Naive B cell (primary cell): ENCODE results near the gene FYN. TPM values are rescaled to one million over a fixed set of nuclear protein-coding genes. Genes with fewer than 3 reads are reported as not detected.

Experiments
- ATAC-seq, 2 donors: fragments of 150-1000 bp; cut with Tn5 transposase; 2 replicates each; pipeline ENCODE4 v1.10.0; 2021; ENCODE audit warnings: low read depth in 2 of 2, mild to moderate bottlenecking in 2 of 2, moderate library complexity in 2 of 2
- DNase-seq: peaks from one replicate; pipeline ENCODE4 v3.0.0; 2022
- H3K27ac Mint-ChIP-seq, 6 donors: one replicate each; pipeline ENCODE4 v1.8.0; 2020 to 2022; ENCODE audit warnings: mild to moderate bottlenecking in 6 of 6, mixed read lengths in 6 of 6, moderate library complexity in 5 of 6, inconsistent platforms in 2 of 6
- H3K27me3 Mint-ChIP-seq, 3 donors: one replicate each; pipeline ENCODE4 v1.8.0; 2021 to 2022; ENCODE audit warnings: mixed read lengths in 3 of 3, mild to moderate bottlenecking in 1 of 3
- H3K36me3 Mint-ChIP-seq, 2 donors: one replicate each; pipeline ENCODE4 v1.8.0; 2020 to 2022; ENCODE audit warnings: mixed read lengths in 2 of 2, inconsistent platforms in 1 of 2, mild to moderate bottlenecking in 1 of 2
- H3K4me1 Mint-ChIP-seq, 3 donors: one replicate each; pipeline ENCODE4 v1.8.0; 2020 to 2022; ENCODE audit warnings: mixed read lengths in 3 of 3, inconsistent platforms in 1 of 3, mild to moderate bottlenecking in 1 of 3, moderate library complexity in 1 of 3
- H3K4me3 Mint-ChIP-seq, 8 donors: one replicate each; pipeline ENCODE4 v1.8.0; 2020 to 2022; ENCODE audit warnings: mild to moderate bottlenecking in 8 of 8, mixed read lengths in 8 of 8, moderate library complexity in 8 of 8, inconsistent platforms in 2 of 8
- H3K9me3 Mint-ChIP-seq, 7 donors: one replicate each; pipeline ENCODE4 v1.8.0; 2020 to 2022; ENCODE audit warnings: mixed read lengths in 7 of 7, mild to moderate bottlenecking in 5 of 7, inconsistent platforms in 2 of 7, moderate library complexity in 1 of 7
- polyA plus RNA-seq, 6 donors: library from polyadenylated mRNA; unstranded; fragments of 300-500 nt; fragmentation: Illumina TruSeq; gene quantifications; one replicate each; pipeline ENCODE4 v1.2.3, GENCODE V29; 2021; ENCODE audit warnings: low read depth in 6 of 6

Gene FYN
- polyA plus RNA-seq, 6 donors from 2014 or later, result 53.1 to 94.5 (median 78.7) TPM

DNA sequence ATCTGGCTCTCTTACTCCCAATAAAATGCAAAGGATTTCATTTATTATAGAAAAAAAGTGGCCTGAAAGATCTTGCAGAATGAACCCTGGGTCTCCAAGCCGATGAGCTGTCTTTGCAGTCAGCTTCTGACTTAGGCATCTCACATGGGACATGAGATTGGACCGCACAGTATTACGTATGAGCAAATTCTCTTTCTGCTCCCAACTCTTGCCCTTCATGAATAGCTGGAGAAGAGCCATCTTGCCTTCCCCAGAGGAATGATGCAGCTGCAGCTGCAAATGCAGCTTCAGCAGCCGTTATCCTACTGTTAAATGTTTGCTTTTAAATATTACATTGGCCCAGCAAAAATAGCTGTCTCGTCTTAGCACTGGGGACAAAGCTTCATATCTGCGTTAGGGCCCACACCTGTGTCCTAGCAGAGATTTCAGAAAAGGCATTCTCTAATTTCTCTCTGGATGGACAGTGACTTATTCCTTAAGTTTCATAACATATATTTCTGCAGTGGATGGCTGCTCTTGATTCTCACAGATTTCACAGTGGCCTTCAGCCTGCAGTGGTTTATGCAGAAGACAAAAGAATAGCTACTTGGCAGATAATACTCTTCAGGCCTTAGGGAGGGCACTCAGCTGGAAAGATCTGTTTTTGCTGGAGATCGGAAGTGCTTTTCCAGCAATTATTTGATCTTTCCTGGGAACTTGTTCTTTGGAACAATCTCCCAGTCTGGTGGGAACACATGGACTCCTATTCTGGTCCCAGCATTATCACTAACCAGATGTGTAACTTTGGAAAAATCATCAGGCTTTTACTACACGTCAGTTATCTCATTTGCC, 129.2 kb downstream of the FYN start:
- Mint-ChIP-seq H3K27ac (no peak overlapping the region), H3K9me3 (no peaks in the 10 kb centered on the region), H3K4me1 (peaks cover 52 to 68% (median 56%) of the 10 kb centered on the region in 3 donors), H3K4me3 (no peak overlapping the region), H3K27me3 (no peaks in the 10 kb centered on the region), H3K36me3 (no peaks in the 10 kb centered on the region)
- no peak for DNase-seq
- no peak for ATAC-seq

DNA sequence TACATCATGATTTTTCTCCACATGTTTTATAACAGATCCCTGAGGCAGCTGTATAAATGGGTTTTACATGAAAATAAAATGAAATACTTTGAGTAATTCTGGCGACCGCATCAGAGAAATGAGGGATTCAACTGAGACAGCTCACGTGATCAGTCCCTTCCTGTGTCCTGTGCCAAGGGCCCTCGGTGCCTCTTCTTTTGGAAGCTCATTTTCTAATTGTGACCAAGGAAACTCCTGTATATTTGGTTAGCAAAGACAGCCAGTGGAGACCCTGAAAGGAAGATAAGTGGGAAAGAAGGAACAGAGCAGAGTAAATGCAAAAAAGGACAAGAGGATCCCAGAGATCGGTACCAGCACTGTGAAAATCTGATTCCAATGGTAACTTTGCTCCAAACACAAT, 129.9 kb downstream of the FYN start:
- Mint-ChIP-seq H3K4me1 (peaks cover 52 to 68% (median 56%) of the 10 kb centered on the region in 3 donors), H3K4me3 (no peak overlapping the region), H3K9me3 (no peaks in the 10 kb centered on the region), H3K27me3 (no peaks in the 10 kb centered on the region), H3K36me3 (no peaks in the 10 kb centered on the region), H3K27ac (peak overlapping the region in 1 of 6 donors; percentile 27)
- ATAC-seq (no peak), DNase-seq (no peak)

DNA sequence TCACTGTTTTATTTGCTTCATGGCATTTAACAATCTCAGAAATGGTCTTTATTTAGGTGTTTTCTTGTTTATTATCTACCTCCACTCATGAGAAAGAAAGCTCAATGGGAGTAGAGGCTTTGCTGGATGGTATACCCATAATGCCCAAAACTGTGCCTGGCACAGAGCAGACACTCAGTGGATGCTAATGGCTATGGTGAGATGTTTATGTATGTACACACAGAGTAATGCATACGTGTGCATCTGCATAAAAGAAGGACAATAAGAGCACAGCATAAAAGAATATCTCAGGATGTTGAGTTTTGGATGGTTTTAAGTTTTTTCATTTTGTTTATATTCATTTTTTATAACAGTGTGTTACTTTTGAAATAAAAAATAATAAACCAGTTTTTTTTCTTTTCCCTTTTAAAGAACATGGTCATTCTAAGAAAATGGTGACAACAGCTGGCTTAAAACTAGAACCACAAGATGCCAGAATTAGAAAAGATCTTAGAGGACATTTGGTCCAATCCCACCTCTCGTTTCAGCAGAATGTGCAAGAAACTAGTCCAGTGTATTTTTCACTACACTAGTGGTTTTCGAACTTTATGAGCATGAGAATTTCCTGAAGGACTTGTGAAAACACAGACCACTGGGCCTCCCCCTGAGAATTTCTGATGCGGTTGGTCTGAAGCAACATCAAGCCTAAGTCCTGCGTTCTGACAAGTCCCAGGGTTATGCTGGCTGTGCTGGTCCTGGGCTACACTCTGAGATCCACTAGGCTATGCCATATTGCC, 131.9 kb downstream of the FYN start:
- Mint-ChIP-seq H3K4me3 (peak overlapping the region in 1 of 8 donors; percentile 21), H3K36me3 (no peaks in the 10 kb centered on the region), H3K27ac (peak overlapping the region in 3 of 6 donors; percentile 12 to 85 (median 28)), H3K9me3 (no peaks in the 10 kb centered on the region), H3K27me3 (no peaks in the 10 kb centered on the region), H3K4me1 (peaks cover 33 to 58% (median 45%) of the 10 kb centered on the region in 3 donors)
- ATAC-seq, result no peak
- DNase-seq, result no peak

DNA sequence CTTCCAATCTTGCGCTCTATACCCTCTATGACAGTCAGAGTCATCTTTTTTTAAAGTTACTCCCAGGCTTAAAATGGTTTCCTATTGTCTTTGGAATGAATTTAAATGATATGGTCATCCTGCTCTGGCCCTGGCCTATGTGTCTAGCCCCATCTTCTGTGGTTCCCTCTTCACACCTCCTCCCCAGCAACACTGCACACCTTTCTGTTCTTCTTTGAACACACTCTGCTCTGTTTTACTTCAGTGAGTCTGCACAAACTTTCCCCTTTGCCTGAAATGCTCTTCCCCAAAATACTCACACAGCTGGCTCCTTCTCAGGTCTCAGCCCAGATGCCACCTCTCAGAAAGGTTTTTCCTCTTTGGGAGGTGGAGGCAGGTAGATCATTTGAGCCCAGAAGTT, 132.7 kb downstream of the FYN start:
- DNase-seq, result no peak
- Mint-ChIP-seq H3K36me3 (no peaks in the 10 kb centered on the region), H3K27ac (peak overlapping the region in 5 of 6 donors; percentile 1 to 85 (median 66)), H3K4me1 (peaks cover 34 to 60% (median 49%) of the 10 kb centered on the region in 3 donors), H3K4me3 (peak overlapping the region in 6 of 8 donors; percentile 8 to 78 (median 32)), H3K27me3 (no peaks in the 10 kb centered on the region), H3K9me3 (no peaks in the 10 kb centered on the region)
- ATAC-seq, result no peak

DNA sequence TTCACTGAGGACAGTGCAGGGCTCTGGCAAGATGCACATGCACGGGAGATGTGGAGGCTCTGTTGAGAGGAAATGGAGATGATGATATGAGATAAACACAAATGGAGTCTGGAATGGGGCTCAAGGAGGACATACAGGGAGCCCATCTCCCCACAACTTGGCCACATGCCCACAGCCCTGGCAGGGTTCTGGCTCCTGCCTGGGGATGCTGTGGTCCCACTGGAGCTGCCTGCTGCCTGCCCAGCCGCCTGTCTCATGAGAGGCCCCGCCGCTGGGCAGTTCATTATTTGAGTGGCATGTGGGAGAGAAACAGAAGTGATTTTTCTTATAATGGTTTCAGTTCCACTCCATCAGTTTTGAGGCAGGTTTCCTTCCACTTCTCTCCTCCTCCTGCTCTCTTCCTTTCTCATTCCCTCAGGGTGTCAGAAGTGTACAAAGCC, 134.0 kb downstream of the FYN start:
- H3K4me3 Mint-ChIP-seq, result peak overlapping the region in 7 of 8 donors; percentile 42 to 86 (median 74)
- H3K27ac Mint-ChIP-seq, result peak overlapping the region in 5 of 6 donors; percentile 10 to 55 (median 48)
- no peak for DNase-seq
- H3K9me3 Mint-ChIP-seq, result no peaks in the 10 kb centered on the region
- peaks cover 41 to 66% (median 55%) of the 10 kb centered on the region in 3 donors for H3K4me1 Mint-ChIP-seq
- ATAC-seq, result peak; percentile 49 to 64
- H3K27me3 Mint-ChIP-seq, result no peaks in the 10 kb centered on the region
- no peaks in the 10 kb centered on the region for H3K36me3 Mint-ChIP-seq

DNA sequence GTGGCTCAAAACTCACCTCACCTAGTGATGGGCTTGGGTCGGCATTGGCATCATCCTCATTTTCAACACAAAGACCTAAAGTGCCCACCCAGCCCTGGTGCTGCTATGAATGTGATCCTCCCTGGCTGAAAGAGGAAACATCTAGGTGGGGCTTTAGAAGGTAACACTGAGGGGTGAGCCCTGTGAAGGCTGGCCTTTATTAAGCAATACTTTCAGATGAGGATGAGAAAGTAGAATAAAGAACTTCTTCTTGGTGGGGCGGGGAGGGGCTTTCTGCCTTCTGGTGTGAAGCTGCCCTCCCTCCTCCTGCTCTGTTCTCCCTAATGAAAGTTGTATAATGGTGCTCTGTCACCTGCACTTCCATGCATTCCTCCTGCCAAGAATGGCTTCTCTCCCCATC, 134.6 kb downstream of the FYN start:
- peaks cover 44 to 71% (median 61%) of the 10 kb centered on the region in 3 donors for H3K4me1 Mint-ChIP-seq
- no peaks in the 10 kb centered on the region for H3K36me3 Mint-ChIP-seq

DNA sequence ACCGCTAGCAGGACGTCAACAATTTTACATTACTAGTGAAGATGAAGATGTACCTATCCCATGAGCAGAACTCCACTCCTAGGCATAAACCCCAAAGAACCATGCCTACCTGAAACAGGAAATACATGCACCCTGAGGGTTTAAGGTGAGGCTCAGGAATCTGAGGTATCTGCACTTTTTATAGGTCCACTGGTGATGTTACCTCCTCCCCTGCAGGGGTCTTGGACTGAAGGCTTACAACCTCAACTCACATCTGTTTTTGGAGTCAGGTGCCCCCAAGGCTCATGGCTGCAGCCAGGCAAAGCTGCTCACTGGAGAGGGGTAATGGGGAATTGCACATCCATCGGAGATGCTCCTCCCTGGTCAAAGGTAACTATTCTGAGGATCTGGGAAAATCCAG, 135.1 kb downstream of the FYN start:
- Mint-ChIP-seq H3K4me3 (peak overlapping the region in 3 of 8 donors; percentile 27 to 74 (median 51)), H3K9me3 (peaks cover 0 to 2% (median 0%) of the 10 kb centered on the region in 7 donors), H3K27me3 (no peaks in the 10 kb centered on the region), H3K4me1 (peaks cover 46 to 75% (median 66%) of the 10 kb centered on the region in 3 donors), H3K36me3 (no peaks in the 10 kb centered on the region), H3K27ac (peak overlapping the region in 1 of 6 donors; percentile 10)
- no peak for DNase-seq
- ATAC-seq, result no peak

More for the DNA sequence above, 134.6 kb downstream of the FYN start:
- no peaks in the 10 kb centered on the region for H3K27me3 Mint-ChIP-seq
- ATAC-seq (peak; percentile 62 to 72), DNase-seq (no peak)
- peak overlapping the region; percentile 10 to 74 (median 50) for H3K27ac Mint-ChIP-seq
- peak overlapping the region in 7 of 8 donors; percentile 42 to 86 (median 74) for H3K4me3 Mint-ChIP-seq
- H3K9me3 Mint-ChIP-seq, result no peaks in the 10 kb centered on the region

DNA sequence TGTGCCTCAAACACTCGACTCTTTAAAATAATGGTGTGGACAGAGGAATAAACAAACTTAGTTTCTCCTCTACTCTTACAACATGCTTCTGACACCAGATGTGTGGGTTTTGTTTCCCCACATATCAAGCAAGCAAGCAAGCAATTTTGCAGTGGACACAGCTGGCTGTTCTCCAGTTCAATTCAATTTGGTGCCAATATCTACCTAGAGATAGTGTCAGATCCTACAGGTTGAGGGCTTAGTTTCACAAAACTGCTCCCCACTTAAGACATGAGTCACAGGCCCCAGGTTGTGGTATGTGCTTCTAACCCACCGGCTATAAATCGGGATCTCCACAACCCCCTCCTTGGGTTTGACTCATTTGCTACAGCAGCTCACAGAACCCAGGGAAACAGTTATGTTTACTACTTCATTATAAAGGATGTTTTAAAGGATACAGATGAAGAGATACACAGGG, 136.2 kb downstream of the FYN start:
- DNase-seq, result no peak
- Mint-ChIP-seq H3K27ac (peak overlapping the region in 2 of 6 donors; percentile 10 to 65), H3K4me3 (peak overlapping the region in 1 of 8 donors; percentile 9), H3K9me3 (peaks cover 0 to 6% (median 0%) of the 10 kb centered on the region in 7 donors), H3K36me3 (no peaks in the 10 kb centered on the region), H3K27me3 (no peaks in the 10 kb centered on the region), H3K4me1 (peaks cover 48 to 82% (median 76%) of the 10 kb centered on the region in 3 donors)
- no peak for ATAC-seq

DNA sequence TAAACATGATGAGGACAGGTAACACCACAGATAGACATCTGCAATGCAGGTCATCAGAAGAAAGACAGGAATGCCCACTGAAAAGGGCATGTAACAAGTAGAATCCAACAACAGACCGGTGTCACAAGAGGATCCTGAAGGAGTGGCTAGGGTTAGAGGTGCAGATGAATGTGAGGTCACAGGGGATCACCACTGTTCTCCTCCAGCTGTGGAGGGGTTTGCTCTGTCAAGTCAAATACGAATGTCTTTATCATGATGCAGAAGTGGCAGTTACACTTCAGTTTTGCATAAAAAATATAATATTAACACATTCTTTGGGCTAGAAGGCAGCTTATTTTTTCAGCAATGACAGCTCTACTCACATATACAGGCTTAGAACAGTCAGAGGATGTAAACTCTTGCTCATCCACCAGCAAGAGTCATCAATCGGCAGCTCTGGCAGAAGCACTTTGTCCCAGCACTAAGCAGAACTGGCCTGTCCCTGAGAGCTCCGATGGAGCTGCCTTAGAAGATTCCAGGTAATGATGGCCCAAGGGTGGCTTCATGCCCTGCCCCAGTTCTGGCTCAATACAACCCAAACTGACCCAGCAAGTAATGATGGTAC, 137.1 kb downstream of the FYN start:
- no peaks in the 10 kb centered on the region for H3K36me3 Mint-ChIP-seq
- DNase-seq, result no peak
- H3K27me3 Mint-ChIP-seq, result no peaks in the 10 kb centered on the region
- H3K27ac Mint-ChIP-seq, result peak overlapping the region in 5 of 6 donors; percentile 32 to 73 (median 66)
- peaks cover 0 to 10% (median 0%) of the 10 kb centered on the region in 7 donors for H3K9me3 Mint-ChIP-seq
- H3K4me1 Mint-ChIP-seq, result peaks cover 57 to 86% (median 85%) of the 10 kb centered on the region in 3 donors
- no peak overlapping the region for H3K4me3 Mint-ChIP-seq
- no peak for ATAC-seq

DNA sequence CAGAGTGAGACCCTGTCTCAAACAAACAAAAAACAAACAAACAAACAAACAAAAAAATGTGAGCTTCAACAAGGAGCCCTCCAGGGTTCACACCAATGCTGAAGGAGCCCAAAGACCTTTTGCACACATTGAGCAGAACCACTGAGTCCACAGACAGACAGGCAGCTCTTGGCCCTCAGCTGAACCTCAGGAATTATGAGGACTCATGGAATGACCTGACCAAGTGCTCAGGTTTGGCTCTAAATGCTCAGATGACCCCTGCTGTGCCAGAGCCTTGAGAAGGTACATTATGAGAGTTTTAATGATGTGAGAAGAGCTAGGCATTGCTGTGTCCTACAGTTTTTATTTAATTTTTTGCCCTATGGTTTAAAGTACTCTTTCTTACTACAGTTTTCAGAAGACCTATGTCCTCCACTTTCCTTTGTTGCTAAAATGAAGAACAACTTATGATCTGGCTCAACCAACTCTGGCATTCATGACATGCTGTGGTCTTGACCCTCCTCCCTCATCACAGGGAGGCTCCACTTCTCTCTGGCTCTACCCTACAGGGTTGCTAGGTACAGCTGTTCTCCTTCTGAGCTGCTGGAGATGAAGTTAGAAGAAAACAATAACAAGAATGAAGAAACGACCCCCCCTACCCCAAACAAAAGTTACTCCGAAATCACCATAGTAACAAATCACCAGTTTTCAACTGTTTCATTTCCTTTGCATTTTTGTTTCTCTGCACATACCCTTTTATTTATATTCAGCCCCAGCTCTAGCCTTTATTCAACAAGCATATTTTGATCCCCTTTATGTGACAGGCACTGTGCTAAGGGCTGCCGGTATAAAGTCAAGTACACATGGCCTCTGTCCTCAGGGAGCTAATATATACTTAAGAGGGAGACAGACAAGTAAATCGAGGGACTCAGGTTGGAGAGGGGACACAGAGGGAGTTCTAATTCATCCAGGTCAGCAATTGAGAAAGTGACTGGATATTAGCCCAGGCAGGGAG, 138.9 kb downstream of the FYN start:
- Mint-ChIP-seq H3K36me3 (no peaks in the 10 kb centered on the region), H3K27ac (peak overlapping the region in 5 of 6 donors; percentile 21 to 85 (median 73)), H3K27me3 (no peaks in the 10 kb centered on the region), H3K4me1 (peaks cover 58 to 83% (median 81%) of the 10 kb centered on the region in 3 donors), H3K4me3 (peak overlapping the region in 2 of 8 donors; percentile 17 to 52), H3K9me3 (peaks cover 0 to 10% (median 0%) of the 10 kb centered on the region in 7 donors)
- DNase-seq (no peak), ATAC-seq (peak; percentile 19 to 61)

DNA sequence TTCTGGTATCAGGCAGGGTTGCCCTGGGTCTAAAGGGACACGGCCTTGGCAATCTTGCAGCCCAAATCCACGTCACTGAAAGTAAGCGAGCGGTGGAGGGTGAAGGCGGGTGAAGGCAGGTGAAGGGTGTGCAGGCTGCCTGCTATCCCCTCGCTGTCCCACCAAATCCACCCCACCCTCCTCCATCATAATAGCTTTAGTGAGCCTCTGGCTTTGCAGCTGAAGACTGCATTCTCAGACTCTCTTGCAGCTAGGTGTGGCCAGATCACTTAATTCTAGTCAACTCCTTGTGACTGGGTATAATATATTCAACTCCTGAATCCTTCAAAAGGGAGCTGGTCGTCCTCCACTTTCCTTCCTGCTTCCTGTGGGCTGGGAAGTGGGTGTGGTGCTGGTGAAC, 140.9 kb downstream of the FYN start:
- ATAC-seq (no peak), DNase-seq (no peak)
- H3K36me3 Mint-ChIP-seq, result peaks cover 0 to 4% of the 10 kb centered on the region in 2 donors
- H3K9me3 Mint-ChIP-seq, result peaks cover 0 to 10% (median 0%) of the 10 kb centered on the region in 7 donors
- peak overlapping the region in 1 of 6 donors; percentile 24 for H3K27ac Mint-ChIP-seq
- peaks cover 51 to 70% (median 67%) of the 10 kb centered on the region in 3 donors for H3K4me1 Mint-ChIP-seq
- peak overlapping the region in 2 of 8 donors; percentile 7 to 30 for H3K4me3 Mint-ChIP-seq
- H3K27me3 Mint-ChIP-seq, result no peaks in the 10 kb centered on the region
